Measurements from ENCODE around the gene UBASH3A.

Gene UBASH3A

GRCh38 chr21:42419845-42420244 lies 16.1 kb downstream of the UBASH3A start:
- Histone ChIP-seq H2AFZ (ENCODE audit: low read depth, low read length) (no peak overlapping the region), H3K4me3 (ENCODE audit: low read depth in 1 of 2, low read length in 2 of 2) (no peak overlapping the region), H3K27me3 (ENCODE audit: insufficient read depth, low read length, poor library complexity) (no peaks in the 10 kb centered on the region), H3K27ac (ENCODE audit: low read length) (peak overlapping the region; percentile 94), H3K79me2 (ENCODE audit: insufficient read depth, low read length) (peaks cover 28% of the 10 kb centered on the region), H3K4me2 (ENCODE audit: insufficient read depth, low read length) (peak overlapping the region; percentile 1; the same call in 1 of the 2 replicates), H3K9me3 (ENCODE audit: insufficient read depth, low read length, severe bottlenecking) (peaks cover 2% of the 10 kb centered on the region), H3K9ac (ENCODE audit: low read depth, low read length) (peak overlapping the region; percentile 61; the same call in 1 of the 2 replicates), H4K20me1 (ENCODE audit: insufficient read depth, low read length) (no peaks in the 10 kb centered on the region), H3K4me1 (ENCODE audit: insufficient read depth, low read length) (peaks cover 74% of the 10 kb centered on the region), H3K36me3 (ENCODE audit: insufficient read depth, low read length) (peaks cover 87% of the 10 kb centered on the region)
- TF ChIP-seq EZH2 (IDR thresholded peaks at IDR 0.05; ENCODE audit: borderline replicate concordance, low read depth, low read length, severe bottlenecking) (no peak), CTCF (IDR thresholded peaks at IDR 0.05; ENCODE audit: borderline replicate concordance, extremely low read depth, low read length, poor library complexity, severe bottlenecking) (no peak)
- DNase-seq, result no peak
- ATAC-seq (ENCODE audit: insufficient read depth, low read depth), result no peak

GRCh38 chr21:42421018-42421793 lies 17.5 kb downstream of the UBASH3A start:
- H3K4me3 ChIP-seq (ENCODE audit: low read depth in 1 of 2, low read length in 2 of 2), result peak overlapping the region in 1 of 2 experiments; percentile 17; a peak in 1 of 4 replicates
- H3K4me2 ChIP-seq (ENCODE audit: insufficient read depth, low read length), result peak overlapping the region; percentile 44
- no peak for TF ChIP-seq CTCF (IDR thresholded peaks at IDR 0.05; ENCODE audit: borderline replicate concordance, extremely low read depth, low read length, poor library complexity, severe bottlenecking)
- TF ChIP-seq EZH2 (IDR thresholded peaks at IDR 0.05; ENCODE audit: borderline replicate concordance, low read depth, low read length, severe bottlenecking), result no peak

DNA sequence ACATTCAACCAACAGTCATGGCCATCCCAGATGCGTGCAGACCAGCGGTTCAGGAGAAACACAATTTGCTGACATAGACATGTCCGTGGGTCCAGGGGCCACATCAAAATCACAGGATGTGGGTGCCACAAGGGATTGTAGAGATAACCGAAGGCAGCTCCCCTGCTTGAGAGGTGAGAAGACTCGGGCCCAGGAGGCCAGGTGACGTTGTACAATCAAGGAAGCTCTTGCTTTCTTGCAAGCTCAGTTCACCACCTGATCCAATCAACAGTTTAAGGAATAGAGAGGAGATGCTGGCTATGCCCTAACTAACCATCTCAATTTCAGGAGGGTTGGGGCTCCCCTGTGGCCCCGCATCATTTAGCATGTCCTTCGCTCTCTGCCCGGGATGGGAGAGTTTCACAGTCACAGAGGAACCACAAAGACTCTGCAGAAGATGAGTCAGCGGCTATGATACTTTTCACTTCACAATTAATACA lies 19.5 kb downstream of the UBASH3A start:
- Histone ChIP-seq H3K79me2 (ENCODE audit: insufficient read depth, low read length) (peaks cover 25% of the 10 kb centered on the region), H3K4me1 (ENCODE audit: insufficient read depth, low read length) (peaks cover 89% of the 10 kb centered on the region), H3K36me3 (ENCODE audit: insufficient read depth, low read length) (peaks cover 78% of the 10 kb centered on the region), H3K27ac (ENCODE audit: low read length) (peak overlapping the region; percentile 94), H3K4me2 (ENCODE audit: insufficient read depth, low read length) (peak overlapping the region; percentile 61), H3K9me3 (ENCODE audit: insufficient read depth, low read length, severe bottlenecking) (peaks cover 2% of the 10 kb centered on the region), H2AFZ (ENCODE audit: low read depth, low read length) (no peak overlapping the region), H3K4me3 (ENCODE audit: low read depth in 1 of 2, low read length in 2 of 2) (peak overlapping the region in 1 of 2 experiments; percentile 16; a peak in 1 of 4 replicates), H3K27me3 (ENCODE audit: insufficient read depth, low read length, poor library complexity) (no peaks in the 10 kb centered on the region), H4K20me1 (ENCODE audit: insufficient read depth, low read length) (no peaks in the 10 kb centered on the region), H3K9ac (ENCODE audit: low read depth, low read length) (peak overlapping the region; percentile 61)
- ATAC-seq (ENCODE audit: insufficient read depth, low read depth) (peak; percentile 16), DNase-seq (peak; percentile 76)
- TF ChIP-seq EZH2 (IDR thresholded peaks at IDR 0.05; ENCODE audit: borderline replicate concordance, low read depth, low read length, severe bottlenecking), result no peak
- no peak for TF ChIP-seq CTCF (IDR thresholded peaks at IDR 0.05; ENCODE audit: borderline replicate concordance, extremely low read depth, low read length, poor library complexity, severe bottlenecking)

More at GRCh38 chr21:42421018-42421793, 17.5 kb downstream of the UBASH3A start:
- peak; percentile 58 for ATAC-seq (ENCODE audit: insufficient read depth, low read depth)
- Histone ChIP-seq H4K20me1 (ENCODE audit: insufficient read depth, low read length) (no peaks in the 10 kb centered on the region), H3K27me3 (ENCODE audit: insufficient read depth, low read length, poor library complexity) (no peaks in the 10 kb centered on the region), H3K9me3 (ENCODE audit: insufficient read depth, low read length, severe bottlenecking) (peaks cover 2% of the 10 kb centered on the region), H3K4me1 (ENCODE audit: insufficient read depth, low read length) (peaks cover 83% of the 10 kb centered on the region), H3K9ac (ENCODE audit: low read depth, low read length) (peak overlapping the region; percentile 61), H2AFZ (ENCODE audit: low read depth, low read length) (peak overlapping the region; percentile 19; the same call in 1 of the 2 replicates), H3K79me2 (ENCODE audit: insufficient read depth, low read length) (peaks cover 17% of the 10 kb centered on the region), H3K27ac (ENCODE audit: low read length) (peak overlapping the region; percentile 94), H3K36me3 (ENCODE audit: insufficient read depth, low read length) (peaks cover 76% of the 10 kb centered on the region)
- peak; percentile 85 for DNase-seq
